ENCODE data around the gene MB21D2. TPM values are rescaled to one million over a fixed set of nuclear protein-coding genes. Genes with fewer than 3 reads are reported as not detected.
"Not testable (repeated sequence)": the region's sequence is repeated elsewhere in the genome, so short reads cannot be mapped to it uniquely, and the experiment has no call there.

The MB21D2 gene
- total RNA-seq, 2 donors from 2014 or later: 2.8 to 5.2 TPM

DNA sequence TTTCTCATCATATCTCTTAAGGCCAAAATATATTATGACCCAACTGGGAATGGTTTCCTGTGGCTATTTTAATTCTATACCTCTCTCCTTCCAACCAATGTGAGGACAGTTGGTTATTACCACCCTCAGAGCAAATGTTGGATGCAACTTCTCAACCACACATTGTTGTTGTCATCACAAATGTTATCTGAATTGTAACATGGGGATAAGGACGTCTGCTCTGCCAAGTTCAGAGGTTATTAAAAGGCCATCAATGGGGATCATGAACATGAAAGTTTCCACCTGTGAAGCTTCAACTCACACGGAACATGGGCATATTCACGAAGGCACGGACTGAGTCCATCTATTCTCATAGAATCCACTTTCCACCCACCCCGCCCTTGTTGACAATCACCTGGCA lies 46.8 kb downstream of the MB21D2 start:
- DNase-seq (no peak), ATAC-seq (no peak)
- intact Hi-C loops (cut with DNase I, micrococcal nuclease): no loop called here

DNA sequence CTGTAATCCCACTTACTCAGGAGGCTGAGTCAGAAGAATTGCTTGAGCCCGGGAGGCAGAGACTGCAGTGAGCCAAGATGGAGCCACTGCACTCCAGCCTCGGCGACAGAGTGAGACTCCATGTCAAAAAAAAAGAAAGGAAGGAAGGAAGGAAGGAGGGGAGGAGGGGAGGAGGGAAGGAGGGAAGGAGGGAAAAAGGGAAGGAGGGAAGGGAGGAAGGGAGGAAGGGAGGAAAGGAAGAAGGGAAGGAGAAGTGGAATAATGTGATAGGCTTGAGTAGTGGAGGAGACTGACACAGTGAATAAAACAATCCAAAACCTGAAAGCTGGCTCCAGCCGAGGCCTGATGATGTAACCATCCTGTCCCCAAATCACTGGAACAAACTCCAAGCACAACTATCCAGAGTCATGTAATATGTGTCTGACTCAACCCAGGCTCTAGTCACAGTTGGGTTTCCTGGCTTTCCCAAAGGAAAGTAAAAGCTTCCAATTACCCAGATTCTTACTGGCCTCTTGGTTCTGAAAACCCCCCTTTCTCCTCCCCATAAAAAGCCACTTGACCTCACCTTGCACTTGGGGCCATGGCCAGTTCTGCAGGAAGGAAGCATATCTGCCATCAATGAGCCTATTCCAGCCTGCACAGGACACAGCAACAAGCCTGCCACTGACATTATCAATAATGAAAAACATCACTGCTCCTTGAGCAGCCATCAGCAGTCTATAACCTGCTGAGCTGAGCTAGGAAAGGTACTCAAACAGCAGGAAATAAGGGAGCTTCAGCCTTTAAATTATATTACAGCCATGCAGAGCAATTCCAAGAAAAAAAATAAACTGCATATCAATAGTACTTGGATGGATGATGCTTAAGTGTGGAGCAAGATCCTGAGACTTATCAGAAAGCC lies 48.3 kb downstream of the MB21D2 start:
- intact Hi-C loops (cut with DNase I, micrococcal nuclease): no loop called here
- DNase-seq (no peak), ATAC-seq (no peak)

DNA sequence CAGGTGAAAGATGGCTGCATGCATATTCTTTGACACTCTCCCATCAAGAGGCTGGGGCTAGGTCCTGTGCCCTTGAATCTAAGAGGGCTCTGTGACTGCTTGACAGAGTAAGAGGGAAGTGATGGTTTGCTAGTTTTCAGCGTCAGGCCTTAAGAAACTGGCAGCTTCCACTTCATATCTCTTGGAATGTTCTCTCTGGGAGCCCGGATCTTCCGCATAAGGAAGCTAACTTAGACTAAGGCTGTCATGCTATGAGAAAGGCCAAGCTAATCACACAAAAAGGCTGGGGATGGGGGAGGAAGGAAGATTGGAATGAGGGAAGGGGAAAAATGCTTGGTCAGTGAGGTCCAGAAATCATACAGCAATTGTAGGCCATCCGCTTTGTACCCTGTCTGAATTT lies 50.0 kb downstream of the MB21D2 start:
- DNase-seq (no peak), ATAC-seq (no peak)
- intact Hi-C loops (cut with DNase I, micrococcal nuclease): no loop called here

DNA sequence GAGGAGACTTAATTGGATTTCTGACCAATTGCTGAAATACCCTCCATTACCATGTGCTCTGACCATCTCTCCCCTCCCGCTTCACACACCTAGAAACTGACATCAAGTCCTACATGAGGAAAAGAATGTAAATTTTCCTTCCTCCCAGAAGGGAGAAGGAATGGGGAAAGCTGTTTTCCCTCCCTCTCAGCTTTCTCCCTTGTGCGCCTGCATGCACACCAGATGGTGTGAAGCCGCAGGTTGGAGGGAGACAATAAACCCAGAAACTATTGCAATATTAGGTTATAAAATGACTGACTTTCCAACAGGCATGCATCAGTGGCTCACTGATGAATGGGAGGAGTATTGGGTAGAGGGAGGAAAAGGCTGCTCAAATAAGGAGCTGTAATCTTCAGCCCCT lies 50.9 kb downstream of the MB21D2 start:
- DNase-seq (no peak), ATAC-seq (no peak)
- intact Hi-C loops (cut with DNase I, micrococcal nuclease): no loop called here

DNA sequence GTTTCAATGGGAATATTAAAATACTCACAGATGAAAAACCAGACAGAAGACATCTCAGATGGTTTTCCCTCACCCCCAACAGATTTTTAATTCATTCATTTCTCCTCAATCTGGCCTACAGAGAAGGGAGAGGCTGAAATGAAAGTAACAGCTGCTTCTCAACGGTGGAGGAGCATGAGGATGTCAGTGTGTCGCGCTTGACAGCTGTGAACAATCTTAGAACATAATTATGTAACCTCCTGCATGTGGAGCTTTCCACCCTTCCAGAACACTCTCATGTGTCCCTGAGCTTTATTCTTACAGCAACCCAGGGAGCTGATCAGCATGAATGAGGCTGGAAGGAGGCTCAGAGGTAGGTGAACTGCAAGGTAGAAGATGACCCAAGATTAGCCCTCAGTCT lies 52.7 kb downstream of the MB21D2 start:
- intact Hi-C loops (cut with DNase I, micrococcal nuclease): no loop called here
- ATAC-seq (no peak), DNase-seq (no peak)

DNA sequence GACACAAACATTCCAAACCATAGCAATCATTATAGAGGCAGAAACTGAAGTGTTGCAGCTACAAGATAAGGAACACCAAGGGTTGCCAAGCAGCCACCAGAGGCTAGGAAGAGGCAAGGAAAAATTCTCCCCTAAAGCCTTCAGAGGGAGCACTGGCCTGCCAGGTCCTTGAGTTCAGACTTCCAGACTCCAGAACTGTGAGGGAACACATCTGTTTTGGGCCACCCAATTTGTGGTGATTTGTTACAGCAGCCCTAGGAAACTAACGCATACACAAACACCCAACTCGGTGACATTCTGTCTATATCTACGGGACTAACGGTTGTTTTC lies 54.6 kb downstream of the MB21D2 start:
- ATAC-seq: no peak
- intact Hi-C loops (cut with DNase I, micrococcal nuclease): no loop called here
- no peak for DNase-seq

DNA sequence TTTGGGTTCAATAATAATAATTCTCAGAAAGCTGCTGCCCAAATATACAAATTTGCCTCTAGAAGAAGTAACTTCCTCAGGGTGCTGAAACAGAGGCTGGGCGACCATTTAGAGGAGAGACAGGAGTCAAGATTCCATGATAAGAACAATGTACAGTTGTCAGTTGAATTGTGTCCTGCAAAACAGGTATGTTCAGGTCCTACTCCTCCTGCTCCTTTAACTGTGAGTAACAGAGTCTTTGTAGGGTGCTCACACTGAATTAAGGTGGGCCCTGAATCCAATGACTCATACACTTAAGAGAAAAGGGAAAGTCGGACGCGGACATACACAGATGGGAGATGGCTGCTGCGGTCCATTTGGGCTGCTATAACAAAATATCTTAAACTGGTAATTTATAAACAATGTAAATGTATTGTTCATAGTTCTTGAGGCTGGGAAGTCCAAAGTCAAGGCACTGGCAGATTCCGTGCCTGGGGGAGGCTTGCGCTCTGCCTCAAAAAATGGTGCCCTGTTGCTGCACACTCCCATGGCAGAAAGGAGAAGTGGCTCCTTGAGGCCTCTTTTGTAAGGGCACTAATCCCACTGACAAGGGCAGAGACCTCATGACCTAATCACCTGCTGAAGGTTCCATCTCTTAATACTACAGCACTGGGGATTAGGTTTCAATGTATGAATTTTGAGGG lies 55.1 kb downstream of the MB21D2 start:
- ATAC-seq (no peak), DNase-seq (no peak)
- intact Hi-C loops (cut with DNase I, micrococcal nuclease): no loop called here

DNA sequence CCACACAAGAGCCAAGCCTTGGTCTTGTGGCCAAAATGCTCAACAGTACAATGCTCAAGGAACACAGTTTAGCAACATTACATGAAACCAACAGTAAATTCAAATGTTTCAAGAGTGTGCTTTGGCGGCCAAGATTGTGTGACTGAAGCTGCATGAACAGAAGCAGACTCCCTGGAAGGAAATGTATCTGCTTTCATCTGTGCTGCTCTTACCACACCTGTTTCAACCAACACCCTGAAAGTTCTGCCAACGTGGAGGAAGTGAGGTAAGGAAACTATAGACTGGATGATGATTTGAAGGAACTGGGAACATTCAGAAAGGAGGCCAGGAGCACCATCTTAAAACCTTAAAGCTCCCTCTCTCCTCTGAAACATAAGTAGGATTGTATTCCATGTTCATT lies 55.7 kb downstream of the MB21D2 start:
- DNase-seq (no peak), ATAC-seq (peak; percentile 52)
- intact Hi-C loops (cut with DNase I, micrococcal nuclease): no loop called here

DNA sequence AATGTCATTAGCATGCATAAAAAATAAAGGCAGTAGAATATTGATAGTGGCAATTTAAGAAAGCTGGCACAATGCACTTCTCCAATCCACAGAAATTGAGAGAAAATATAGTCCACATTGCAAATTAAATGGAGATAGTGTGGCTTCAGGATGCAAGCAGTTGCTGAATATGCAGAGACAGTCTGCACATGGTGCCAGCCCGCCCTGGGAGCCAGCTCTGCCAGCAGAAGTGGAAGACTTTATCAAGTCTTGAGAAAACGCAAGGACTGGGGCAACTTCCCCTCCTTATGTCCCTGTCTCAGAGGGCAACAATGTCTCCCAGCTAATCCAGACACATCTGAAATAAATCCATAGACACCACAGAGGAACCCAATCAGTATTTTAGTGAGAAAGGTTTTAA lies 57.2 kb downstream of the MB21D2 start:
- intact Hi-C loops (cut with DNase I, micrococcal nuclease): no loop called here
- ATAC-seq (no peak), DNase-seq (no peak)

DNA sequence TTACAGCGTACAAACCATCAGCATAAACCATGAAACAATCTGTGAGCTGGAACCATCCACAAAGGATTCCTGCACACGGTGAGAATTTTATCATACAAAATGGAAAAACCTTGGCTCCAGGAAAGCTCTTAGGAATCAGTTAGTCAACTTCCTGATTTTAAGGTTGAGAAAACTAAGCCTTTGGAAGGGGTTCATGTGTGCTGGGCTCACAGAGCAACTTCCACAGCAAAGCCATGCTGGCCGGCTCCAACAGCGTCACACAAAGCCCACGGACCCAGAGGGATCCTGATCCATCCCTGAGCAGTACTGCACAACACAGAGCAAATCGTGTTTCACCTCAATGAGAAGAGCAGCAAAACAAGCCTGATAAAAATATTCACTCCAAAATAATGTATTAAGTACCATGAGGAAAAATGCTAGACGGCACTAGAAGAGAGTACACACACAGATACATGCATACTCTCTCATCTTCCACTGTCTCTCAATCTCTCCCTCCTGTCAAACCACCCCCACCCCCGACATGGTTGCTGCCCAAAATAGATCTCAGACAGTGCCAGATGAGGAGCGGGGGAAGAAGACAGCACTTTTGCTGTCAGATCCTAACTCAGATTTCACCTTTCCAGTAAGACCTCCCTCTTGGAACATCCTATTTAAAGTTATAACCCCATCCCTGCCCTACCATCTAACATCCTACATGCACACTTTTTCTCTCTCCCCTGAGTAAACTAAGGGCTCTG lies 58.6 kb downstream of the MB21D2 start:
- intact Hi-C loops (cut with DNase I, micrococcal nuclease): no loop called here
- ATAC-seq (no peak), DNase-seq (no peak)

DNA sequence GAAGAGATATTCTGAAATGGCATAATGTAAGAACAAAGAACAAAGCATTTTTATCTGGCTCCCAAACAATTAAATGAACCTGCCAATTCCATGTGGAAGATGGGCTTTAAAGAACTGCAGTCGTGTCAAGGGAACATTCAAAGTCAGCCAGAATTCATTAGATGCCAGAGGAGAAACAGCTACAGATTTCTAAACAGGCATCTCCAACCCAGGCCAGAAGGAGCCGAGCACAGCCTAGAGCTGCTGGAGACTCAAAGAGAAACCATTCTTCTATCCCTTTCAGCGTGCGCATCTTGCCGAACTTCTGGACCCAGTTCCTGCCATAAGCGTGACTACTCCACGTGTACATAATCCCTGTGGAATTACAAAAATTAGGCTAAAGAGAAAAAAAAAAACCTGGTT lies 60.4 kb downstream of the MB21D2 start:
- no peak for DNase-seq
- intact Hi-C loops (cut with DNase I, micrococcal nuclease): no loop called here
- ATAC-seq: no peak

DNA sequence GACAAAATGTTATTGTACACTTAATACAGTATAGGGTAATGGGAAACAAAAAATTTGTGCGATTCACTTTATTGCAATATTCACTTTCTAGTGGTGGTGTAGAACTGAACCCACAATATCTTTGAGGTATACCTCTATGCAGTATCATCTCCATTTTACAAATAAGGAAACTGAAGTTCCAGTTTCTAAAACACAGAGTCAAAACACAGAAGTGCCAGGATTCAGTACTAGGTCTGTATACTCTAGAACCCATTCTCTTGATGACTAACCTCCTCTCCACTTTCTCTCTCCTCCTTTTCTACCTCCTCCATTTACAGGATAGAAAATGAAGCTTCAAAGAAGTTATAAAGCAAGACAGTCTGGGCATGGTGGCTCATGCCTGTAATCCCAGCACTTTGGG lies 62.2 kb downstream of the MB21D2 start:
- intact Hi-C loops (cut with DNase I, micrococcal nuclease): no loop called here

DNA sequence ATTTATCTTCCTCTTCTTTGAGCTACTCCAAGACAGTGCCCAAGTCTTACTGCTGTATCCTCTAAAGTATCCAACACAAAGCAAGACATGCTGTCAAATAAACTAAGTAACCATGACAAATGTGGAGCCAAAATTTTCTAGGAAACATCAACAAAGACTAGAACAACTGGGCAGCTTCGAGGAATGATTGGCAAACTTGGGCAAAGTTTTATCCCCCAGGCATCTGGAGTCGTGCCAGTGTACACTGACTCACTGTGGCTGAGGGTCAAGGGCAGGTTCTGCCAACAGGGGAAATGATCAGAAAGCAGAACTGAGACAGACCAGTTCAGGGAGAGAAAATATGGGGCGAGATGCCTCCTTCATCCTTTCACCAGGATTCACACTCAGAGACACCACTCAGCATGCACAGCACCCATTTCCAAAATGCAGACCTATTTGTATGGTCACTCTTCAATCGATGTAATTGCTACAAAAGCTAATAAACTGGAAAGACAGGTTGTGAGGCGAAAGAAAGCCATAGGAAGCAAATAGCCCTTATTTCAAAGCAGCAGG lies 65.8 kb downstream of the MB21D2 start:
- DNase-seq (peak; percentile 78), ATAC-seq (peak; percentile 59)
- intact Hi-C loops (cut with DNase I, micrococcal nuclease): no loop called here

More for the DNA sequence above, 62.2 kb downstream of the MB21D2 start:
- ATAC-seq: no peak
- DNase-seq: no peak

DNA sequence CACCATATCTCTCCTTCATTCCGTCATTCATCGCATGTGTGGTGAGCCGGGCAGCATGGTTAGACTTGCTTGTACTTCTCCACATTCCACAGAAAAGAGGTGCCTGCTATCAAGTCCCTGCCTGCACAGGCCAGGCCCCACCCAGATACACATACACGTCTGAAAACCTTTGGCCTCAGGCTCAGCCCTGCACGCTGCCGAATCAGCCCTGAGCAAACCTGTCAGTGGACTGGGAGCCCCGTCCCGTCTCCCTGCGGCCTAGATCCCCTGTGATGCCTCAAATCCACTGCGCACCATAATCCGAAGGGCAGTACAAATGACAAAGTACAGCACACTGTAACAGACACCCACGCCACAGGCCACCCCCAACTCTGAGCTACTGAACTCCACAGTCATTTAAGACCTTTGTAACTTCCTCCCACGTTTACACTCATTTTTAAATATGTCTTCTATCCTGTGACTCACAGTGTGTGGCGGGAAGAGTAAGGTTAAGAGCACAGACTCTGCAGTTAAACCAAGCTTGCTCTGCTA lies 67.1 kb downstream of the MB21D2 start:
- ATAC-seq (peak; percentile 88), DNase-seq (peak; percentile 62 to 66)
- intact Hi-C loops (cut with DNase I, micrococcal nuclease): no loop called here

DNA sequence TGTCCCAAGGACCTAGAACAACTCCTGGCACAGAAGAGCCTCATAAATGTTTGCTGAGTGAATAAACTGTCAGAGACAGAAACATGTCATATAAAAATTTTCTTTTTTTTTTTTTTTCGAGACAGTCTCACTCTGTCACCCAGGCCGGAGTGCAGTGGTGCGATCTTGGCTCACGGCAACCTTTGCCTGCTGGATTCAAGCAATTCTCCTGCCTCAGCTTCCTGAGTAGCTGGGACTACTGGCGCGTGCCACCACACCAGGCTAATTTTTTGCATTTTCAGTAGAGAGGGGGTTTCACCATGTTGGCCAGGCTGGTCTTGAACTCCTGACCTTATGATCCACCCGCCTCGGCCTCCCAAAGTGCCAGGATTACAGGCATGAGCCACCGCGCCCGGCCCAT lies 67.8 kb downstream of the MB21D2 start:
- intact Hi-C loops (cut with DNase I, micrococcal nuclease); DNase-seq: not testable (repeated sequence)
- peak; percentile 2 for ATAC-seq

DNA sequence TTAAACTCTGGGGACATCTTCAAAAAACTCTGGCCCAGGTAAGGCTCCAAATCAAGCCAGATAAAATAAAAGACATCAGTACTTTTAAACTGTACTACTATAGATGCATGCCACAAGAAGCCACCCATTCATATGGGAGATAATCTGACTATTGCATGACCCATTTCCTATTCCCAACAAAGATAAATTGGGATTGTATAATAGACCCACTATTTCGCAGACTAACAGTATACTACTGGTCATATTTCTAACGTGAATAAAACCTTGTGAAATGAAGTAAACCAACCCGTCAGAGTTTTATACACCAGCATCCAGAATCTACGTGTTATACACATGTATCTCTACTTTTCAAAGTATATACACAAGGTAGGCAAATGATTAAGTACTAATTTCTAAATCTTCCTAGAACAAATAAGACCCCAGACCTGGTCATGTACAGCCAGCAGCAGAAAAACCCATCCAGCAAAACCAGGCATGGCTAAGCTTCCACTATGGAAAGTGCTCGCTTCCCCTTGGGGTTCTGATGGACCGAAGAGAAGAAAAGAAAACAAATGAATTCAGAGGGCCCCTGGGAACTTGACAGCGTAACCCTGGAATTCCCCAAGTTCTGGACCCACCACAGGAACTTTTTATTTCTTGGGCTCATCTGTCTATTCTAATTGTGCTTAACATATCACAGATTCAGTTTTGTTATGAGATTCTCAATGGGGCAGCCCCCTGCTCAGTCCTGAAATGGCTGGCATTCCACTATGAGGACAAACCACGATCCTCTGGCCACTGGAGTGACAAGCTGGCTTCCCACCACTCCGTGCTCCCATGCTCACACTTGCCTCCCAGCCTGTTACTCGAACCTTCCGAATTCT lies 69.1 kb downstream of the MB21D2 start:
- DNase-seq: no peak
- intact Hi-C loops (cut with DNase I, micrococcal nuclease): no loop called here
- no peak for ATAC-seq

DNA sequence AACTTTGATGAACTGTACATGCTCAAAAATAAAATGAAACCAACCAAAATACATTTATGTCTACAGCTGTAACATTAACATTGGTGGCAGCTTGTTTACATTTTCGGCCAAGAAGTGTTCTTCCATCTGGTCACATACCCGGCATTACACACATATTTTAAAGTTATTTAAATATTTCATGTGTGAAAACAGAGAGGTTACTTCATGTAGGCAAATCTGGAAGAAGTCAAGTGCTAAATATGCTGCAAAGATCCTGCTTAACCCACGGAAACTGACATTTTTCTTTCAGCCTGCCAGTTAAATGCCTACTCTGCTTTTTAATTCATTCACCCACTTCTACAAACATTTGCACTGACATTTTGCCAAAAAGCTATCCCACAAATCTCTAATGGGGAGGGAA lies 69.7 kb downstream of the MB21D2 start:
- DNase-seq (no peak), ATAC-seq (no peak)
- intact Hi-C loops (cut with DNase I, micrococcal nuclease): no loop called here

DNA sequence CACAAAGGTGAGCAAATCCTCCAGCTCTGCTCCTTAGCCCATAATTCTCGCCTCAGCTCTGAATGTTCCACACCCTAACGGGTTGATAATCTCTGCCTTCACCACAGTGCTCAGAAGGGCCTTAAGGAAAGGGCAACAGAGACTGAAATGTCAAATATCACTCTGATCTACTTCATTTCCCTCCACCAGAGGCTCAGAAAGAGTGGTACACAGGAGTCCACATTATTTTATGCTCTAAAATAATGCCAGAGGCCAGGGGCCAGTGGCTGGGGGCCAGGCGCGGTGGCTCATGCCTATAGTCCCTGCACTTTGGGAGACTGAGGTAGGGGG lies 72.2 kb downstream of the MB21D2 start:
- DNase-seq: no peak
- intact Hi-C loops (cut with DNase I, micrococcal nuclease): no loop called here

More for the DNA sequence above, 72.2 kb downstream of the MB21D2 start:
- ATAC-seq: no peak
